Colonic mucosa (tissue), 4 donors: ENCODE results near the gene TSPAN9. TPM values are rescaled to one million over a fixed set of nuclear protein-coding genes. Genes with fewer than 3 reads are reported as not detected.

ENCODE experiments used
- DNase-seq: peaks from one replicate; pipeline ENCODE4 v3.0.0-alpha.2; 2020
- H3K27ac ChIP-seq: fragments of 200-600 bp; one replicate; pipeline ENCODE4 v1.8.0; 2021
- H3K27me3 ChIP-seq: fragments of 200-600 bp; one replicate; pipeline ENCODE4 v1.8.0; 2021
- H3K36me3 ChIP-seq: fragments of 200-600 bp; one replicate; pipeline ENCODE4 v1.8.0; 2021
- H3K4me1 ChIP-seq: fragments of 200-600 bp; one replicate; pipeline ENCODE4 v1.8.0; 2021; ENCODE audit warnings: mild to moderate bottlenecking
- H3K4me3 ChIP-seq: fragments of 200-600 bp; one replicate; pipeline ENCODE4 v1.8.0; 2021
- H3K9ac ChIP-seq, 2 donors: one replicate each; pipeline ENCODE4 v1.7.0; 2013; ENCODE audit warnings: control low read depth in 2 of 2, low read depth in 2 of 2, low read length in 2 of 2
- H3K9me3 ChIP-seq: fragments of 200-600 bp; one replicate; pipeline ENCODE4 v1.8.0; 2021
- intact Hi-C: fragments of 100-400 bp; cut with DNase I; formaldehyde crosslinking; loops from one replicate; pipeline ENCODE4 v1.14.1; 2022
- total RNA-seq, 2 donors: library from RNA; stranded (reverse); fragmentation: NEBNext Ultra II Directional in 1 of 2; extraction: Animal tissue kit (Norgen Biotek cat#: 25700) in 1 of 2; gene quantifications; one replicate each; pipeline ENCODE4 v1.2.1, GENCODE V29; 2021
- TF ChIP-seq, protein P1 (sequence below): fragments of 200-600 bp; IDR thresholded peaks from one replicate; pipeline ENCODE4 v1.8.0; 2022; ENCODE audit warnings: antibody characterized with exemption, mild to moderate bottlenecking
- donor health status: healthy.
- donor health status: DM: no; HTN: no; CAD: no.
- donor health status: DM: no; HTN: no; CAD: no.

The TSPAN9 gene
- total RNA-seq, 2 donors from 2014 or later = 4.7 to 9.9 TPM

DNA sequence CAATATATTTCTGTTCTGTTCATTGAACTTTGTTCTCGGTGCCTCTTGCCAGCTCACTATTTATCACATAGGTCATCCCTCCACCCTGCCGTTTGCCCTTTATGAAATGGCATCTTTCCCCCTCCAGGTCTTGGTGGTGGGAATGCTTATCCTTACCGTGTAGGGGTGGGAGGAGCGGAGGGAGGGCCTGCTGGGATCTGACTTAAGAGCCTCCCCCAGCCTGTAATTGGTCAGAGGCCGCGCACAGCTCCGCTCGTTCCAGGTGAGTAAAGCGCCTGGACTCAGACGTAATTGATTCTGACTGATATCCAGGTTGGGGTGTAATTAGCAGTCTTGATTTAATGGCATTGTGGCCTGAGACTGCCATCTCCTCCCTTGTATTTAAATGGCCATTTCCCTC is 185.3 kb downstream of the TSPAN9 start:
- Histone ChIP-seq H3K27me3 (no peaks in the 10 kb centered on the region), H3K27ac (no peak overlapping the region), H3K9me3 (no peaks in the 10 kb centered on the region), H3K4me1 (no peaks in the 10 kb centered on the region), H3K36me3 (no peaks in the 10 kb centered on the region), H3K9ac (no peak overlapping the region), H3K4me3 (no peak overlapping the region)
- intact Hi-C loops = no loop called here
- TF ChIP-seq, protein P1, sequence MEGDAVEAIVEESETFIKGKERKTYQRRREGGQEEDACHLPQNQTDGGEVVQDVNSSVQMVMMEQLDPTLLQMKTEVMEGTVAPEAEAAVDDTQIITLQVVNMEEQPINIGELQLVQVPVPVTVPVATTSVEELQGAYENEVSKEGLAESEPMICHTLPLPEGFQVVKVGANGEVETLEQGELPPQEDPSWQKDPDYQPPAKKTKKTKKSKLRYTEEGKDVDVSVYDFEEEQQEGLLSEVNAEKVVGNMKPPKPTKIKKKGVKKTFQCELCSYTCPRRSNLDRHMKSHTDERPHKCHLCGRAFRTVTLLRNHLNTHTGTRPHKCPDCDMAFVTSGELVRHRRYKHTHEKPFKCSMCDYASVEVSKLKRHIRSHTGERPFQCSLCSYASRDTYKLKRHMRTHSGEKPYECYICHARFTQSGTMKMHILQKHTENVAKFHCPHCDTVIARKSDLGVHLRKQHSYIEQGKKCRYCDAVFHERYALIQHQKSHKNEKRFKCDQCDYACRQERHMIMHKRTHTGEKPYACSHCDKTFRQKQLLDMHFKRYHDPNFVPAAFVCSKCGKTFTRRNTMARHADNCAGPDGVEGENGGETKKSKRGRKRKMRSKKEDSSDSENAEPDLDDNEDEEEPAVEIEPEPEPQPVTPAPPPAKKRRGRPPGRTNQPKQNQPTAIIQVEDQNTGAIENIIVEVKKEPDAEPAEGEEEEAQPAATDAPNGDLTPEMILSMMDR = no peak
- DNase-seq = no peak

DNA sequence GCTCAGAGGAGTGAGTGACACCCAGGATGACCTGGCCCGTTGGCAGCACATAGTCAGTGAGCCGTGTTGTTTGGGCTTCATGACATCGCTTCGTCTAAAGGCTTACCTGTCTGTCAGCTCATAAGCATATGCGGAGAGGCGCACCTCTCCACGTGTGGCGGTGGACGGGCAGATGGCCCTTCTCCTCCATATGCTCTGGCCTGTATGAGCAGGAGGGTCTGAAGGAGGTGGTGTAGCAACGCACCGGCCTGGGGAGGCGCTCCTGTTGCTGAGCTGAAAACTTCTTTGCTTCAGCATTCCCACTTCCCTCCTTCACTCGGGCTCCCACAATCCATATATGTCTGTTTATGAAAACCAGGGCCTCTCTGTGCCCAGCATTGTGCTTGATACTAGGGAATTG is 186.1 kb downstream of the TSPAN9 start:
- no peak overlapping the region for H3K9ac ChIP-seq
- intact Hi-C loops = no loop called here
- TF ChIP-seq, protein P1 = no peak
- no peaks in the 10 kb centered on the region for H3K4me1 ChIP-seq
- H3K27me3 ChIP-seq = no peaks in the 10 kb centered on the region
- H3K4me3 ChIP-seq = no peak overlapping the region
- H3K27ac ChIP-seq = no peak overlapping the region
- no peaks in the 10 kb centered on the region for H3K36me3 ChIP-seq
- no peak for DNase-seq
- H3K9me3 ChIP-seq = no peaks in the 10 kb centered on the region

DNA sequence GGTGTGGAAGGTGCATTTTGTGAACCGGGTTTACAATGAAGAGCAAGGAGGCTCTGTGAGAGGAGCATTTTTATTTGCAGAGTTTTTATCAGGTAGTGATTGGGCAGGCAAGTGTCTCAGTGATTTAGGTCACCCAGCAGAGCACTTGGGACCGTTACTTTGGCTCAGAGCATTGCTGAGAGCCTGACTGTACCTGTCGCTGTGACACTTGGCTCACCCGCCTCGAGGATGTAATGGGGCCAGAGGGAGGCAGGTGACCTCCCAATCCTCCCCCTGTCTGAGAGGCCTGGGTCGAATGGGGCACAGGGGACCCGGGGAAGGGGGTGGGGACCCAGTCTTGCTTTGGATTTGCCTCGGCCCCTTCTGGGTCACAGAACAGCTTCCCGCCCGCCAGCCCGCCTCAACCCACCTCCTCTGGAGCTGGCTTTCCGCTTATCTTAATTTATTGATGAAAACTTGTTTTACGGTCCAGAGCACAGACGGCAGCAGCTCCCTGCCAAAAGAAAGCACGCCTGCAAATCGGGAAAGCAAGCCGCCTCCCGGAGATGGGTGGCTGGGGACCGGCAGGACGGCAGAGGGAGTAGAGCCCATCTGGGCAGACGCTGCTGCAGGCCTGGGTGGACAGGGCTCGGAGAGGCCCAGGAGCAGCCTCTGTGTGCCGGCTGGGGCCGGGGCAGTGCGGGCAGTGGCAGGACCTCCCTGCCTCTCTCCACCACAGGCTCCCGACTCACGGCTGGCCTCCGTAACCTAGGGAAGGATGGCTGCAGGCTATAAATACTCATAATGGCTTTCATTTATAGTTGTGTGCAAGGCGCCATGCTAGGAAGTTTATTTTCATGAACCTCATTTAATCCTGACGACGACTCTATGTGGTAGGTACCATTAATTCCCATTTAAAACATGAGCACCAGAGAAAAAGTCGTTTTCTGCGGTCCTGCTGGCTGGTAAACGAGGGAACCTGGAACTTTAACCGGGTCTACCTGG is 187.1 kb downstream of the TSPAN9 start:
- Histone ChIP-seq H3K36me3 (no peaks in the 10 kb centered on the region), H3K4me1 (no peaks in the 10 kb centered on the region), H3K27me3 (no peaks in the 10 kb centered on the region), H3K9me3 (no peaks in the 10 kb centered on the region), H3K27ac (no peak overlapping the region), H3K4me3 (no peak overlapping the region), H3K9ac (no peak overlapping the region)
- DNase-seq = no peak
- intact Hi-C loops = no loop called here
- TF ChIP-seq, protein P1 = no peak

DNA sequence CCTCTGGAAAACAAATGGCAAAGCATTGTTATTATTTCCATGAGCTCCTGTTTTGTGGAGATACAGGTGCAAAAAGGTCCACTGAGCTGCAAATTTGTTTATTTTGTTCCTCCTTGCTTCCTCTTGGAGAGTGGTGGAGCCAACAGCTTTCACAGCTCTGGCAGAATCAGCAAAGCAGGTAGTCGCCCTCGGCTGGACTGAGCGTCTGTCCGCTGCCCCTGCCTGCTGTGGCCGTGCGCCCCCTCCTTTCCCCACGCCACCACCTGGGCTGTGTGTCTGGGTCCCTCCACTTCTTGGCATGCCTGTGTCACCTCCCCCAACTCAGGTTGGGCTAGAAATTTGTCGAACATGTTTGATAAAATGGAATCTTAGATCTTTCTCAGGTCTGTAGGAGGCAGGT is 188.2 kb downstream of the TSPAN9 start:
- H3K4me1 ChIP-seq = no peaks in the 10 kb centered on the region
- no peak overlapping the region for H3K27ac ChIP-seq
- no peak for DNase-seq
- no peak overlapping the region for H3K4me3 ChIP-seq
- no peaks in the 10 kb centered on the region for H3K9me3 ChIP-seq
- H3K27me3 ChIP-seq = no peaks in the 10 kb centered on the region
- TF ChIP-seq, protein P1 = no peak
- H3K36me3 ChIP-seq = no peaks in the 10 kb centered on the region
- intact Hi-C loops = no loop called here
- no peak overlapping the region for H3K9ac ChIP-seq

DNA sequence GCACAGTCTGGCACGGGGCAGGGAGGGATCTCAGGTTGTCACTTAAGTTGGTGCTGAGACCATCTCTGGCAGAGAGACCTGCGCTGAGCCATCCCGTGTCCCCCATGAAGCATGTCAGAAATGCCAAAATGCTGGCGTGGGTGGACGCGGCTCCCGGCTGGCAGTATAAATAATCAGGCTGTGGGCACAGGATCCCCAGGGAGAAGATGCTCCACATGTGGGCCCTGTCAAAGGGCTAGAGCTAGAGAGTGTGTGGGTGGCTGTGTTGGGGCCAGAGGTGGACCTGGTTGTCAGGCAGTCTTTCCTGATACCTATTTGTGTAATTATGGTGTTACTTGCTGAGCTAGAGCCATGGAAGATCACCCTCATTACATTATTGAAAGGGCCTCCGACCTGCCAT is 189.5 kb downstream of the TSPAN9 start:
- no peaks in the 10 kb centered on the region for H3K36me3 ChIP-seq
- H3K27me3 ChIP-seq = no peaks in the 10 kb centered on the region
- H3K4me3 ChIP-seq = no peak overlapping the region
- no peak overlapping the region for H3K27ac ChIP-seq
- TF ChIP-seq, protein P1 = no peak
- no peaks in the 10 kb centered on the region for H3K4me1 ChIP-seq
- DNase-seq = no peak
- intact Hi-C loops = no loop called here
- no peaks in the 10 kb centered on the region for H3K9me3 ChIP-seq
- H3K9ac ChIP-seq = no peak overlapping the region
